Hepatocyte (in vitro differentiated cells): Measurements from ENCODE around the gene SEMA4B. TPM values are rescaled to one million over a fixed set of nuclear protein-coding genes. Genes with fewer than 3 reads are reported as not detected.

Experiments used
- DNase-seq: peaks from one replicate; pipeline ENCODE4 v3.0.0-alpha.2; 2016; ENCODE audit warnings: low spot score
- H2AFZ ChIP-seq: fragments of 200-600 bp; sonication (generic); 2 replicates; pipeline ENCODE4 v1.6.0; 2016; ENCODE audit warnings: antibody characterized with exemption, mild to moderate bottlenecking
- H3K27ac ChIP-seq: fragments of 200-600 bp; sonication (generic); 2 replicates; pipeline ENCODE4 v1.5.1; 2016; ENCODE audit warnings: mild to moderate bottlenecking
- H3K27me3 ChIP-seq: fragments of 200-600 bp; sonication (generic); 2 replicates; pipeline ENCODE4 v1.6.1; 2016
- H3K36me3 ChIP-seq: fragments of 200-600 bp; sonication (generic); replicated peaks from 2 replicates; pipeline ENCODE4 v1.5.1; 2016; ENCODE audit warnings: low read depth; ENCODE audit not compliant: insufficient read depth
- H3K4me1 ChIP-seq: fragments of 200-600 bp; sonication (generic); 2 replicates; pipeline ENCODE4 v1.5.1; 2016; ENCODE audit warnings: mild to moderate bottlenecking, moderate library complexity; ENCODE audit not compliant: insufficient read depth
- H3K4me2 ChIP-seq: fragments of 200-600 bp; sonication (generic); 2 replicates; pipeline ENCODE4 v1.6.0; 2016
- H3K4me3 ChIP-seq: fragments of 200-600 bp; sonication (generic); 2 replicates; pipeline ENCODE4 v1.5.1; 2016; ENCODE audit warnings: mild to moderate bottlenecking
- H3K79me2 ChIP-seq: fragments of 200-600 bp; sonication (generic); 2 replicates; pipeline ENCODE4 v1.6.0; 2017; ENCODE audit warnings: mild to moderate bottlenecking
- H3K9me2 ChIP-seq: fragments of 200-600 bp; sonication (generic); replicated peaks from 2 replicates; pipeline ENCODE4 v1.6.0; 2017; ENCODE audit warnings: mild to moderate bottlenecking; ENCODE audit not compliant: insufficient read depth
- H3K9me3 ChIP-seq: fragments of 200-600 bp; sonication (generic); 2 replicates; pipeline ENCODE4 v1.5.1; 2016; ENCODE audit warnings: low read depth, mild to moderate bottlenecking
- H4K20me1 ChIP-seq: fragments of 200-600 bp; sonication (generic); 2 replicates; pipeline ENCODE4 v1.6.0; 2016; ENCODE audit warnings: mild to moderate bottlenecking; ENCODE audit not compliant: insufficient read depth, poor library complexity, severe bottlenecking
- CTCF ChIP-seq: fragments of 200-600 bp; sonication (generic); IDR thresholded peaks from 2 replicates; pipeline ENCODE4 v1.5.1; 2016; ENCODE audit warnings: antibody characterized with exemption, mild to moderate bottlenecking; ENCODE audit not compliant: poor library complexity
- EZH2 ChIP-seq: fragments of 200-600 bp; sonication (generic); IDR thresholded peaks from 2 replicates; pipeline ENCODE4 v1.6.1; 2016; ENCODE audit warnings: antibody characterized with exemption, mild to moderate bottlenecking, borderline replicate concordance
- EZH2phosphoT487 ChIP-seq: fragments of 200-600 bp; sonication (generic); IDR thresholded peaks from one replicate; pipeline ENCODE4 v1.6.1; 2018; ENCODE audit warnings: antibody characterized with exemption, mild to moderate bottlenecking, low read depth, moderate library complexity; ENCODE audit not compliant: unreplicated experiment, severe bottlenecking
- WGBS: methylation state at CpG from one replicate; pipeline ENCODE4 v1.1.6; 2016; ENCODE audit warnings: low lambda C conversion rate; ENCODE audit errors: missing lambda C conversion rate; 5-methylcytosine and 5-hydroxymethylcytosine counted together
- polyA plus RNA-seq: library from polyadenylated mRNA; unstranded; fragments of >200 nt; fragmentation: Nextera tagmentation; extraction: Ambion mirVana; gene quantifications from 2 replicates; pipeline ENCODE4 v1.2.1, GENCODE V29; 2016
- total RNA-seq: library from RNA; depleted of rRNA; stranded (reverse); fragments of >200 nt; gene quantifications from 2 replicates; pipeline ENCODE4 v1.2.3, GENCODE V29; 2014

The SEMA4B gene
- total and polyA plus RNA-seq, 2 experiments from 2014 or later, result 19.2 to 43.5 TPM

DNA sequence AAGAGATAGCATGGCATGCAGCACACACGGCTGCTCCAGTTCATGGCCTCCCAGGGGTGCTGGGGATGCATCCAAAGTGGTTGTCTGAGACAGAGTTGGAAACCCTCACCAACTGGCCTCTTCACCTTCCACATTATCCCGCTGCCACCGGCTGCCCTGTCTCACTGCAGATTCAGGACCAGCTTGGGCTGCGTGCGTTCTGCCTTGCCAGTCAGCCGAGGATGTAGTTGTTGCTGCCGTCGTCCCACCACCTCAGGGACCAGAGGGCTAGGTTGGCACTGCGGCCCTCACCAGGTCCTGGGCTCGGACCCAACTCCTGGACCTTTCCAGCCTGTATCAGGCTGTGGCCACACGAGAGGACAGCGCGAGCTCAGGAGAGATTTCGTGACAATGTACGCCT lies 27.8 kb downstream of the SEMA4B start:
- H2AFZ ChIP-seq, result no peak overlapping the region
- 97% methylated on average over 15 of the region's 15 CpGs for WGBS
- TF ChIP-seq CTCF (no peak), EZH2phosphoT487 (no peak), EZH2 (no peak)
- no peaks in the 10 kb centered on the region for H3K36me3 ChIP-seq
- DNase-seq, result no peak
- H3K9me2 ChIP-seq, result no peaks in the 10 kb centered on the region
- H3K27me3 ChIP-seq, result no peaks in the 10 kb centered on the region
- H4K20me1 ChIP-seq, result no peaks in the 10 kb centered on the region
- no peaks in the 10 kb centered on the region for H3K9me3 ChIP-seq
- H3K79me2 ChIP-seq, result peaks cover 20% of the 10 kb centered on the region
- no peak overlapping the region for H3K4me3 ChIP-seq
- H3K4me2 ChIP-seq, result no peak overlapping the region
- H3K27ac ChIP-seq, result peak overlapping the region; percentile 75
- peaks cover 23% of the 10 kb centered on the region for H3K4me1 ChIP-seq

DNA sequence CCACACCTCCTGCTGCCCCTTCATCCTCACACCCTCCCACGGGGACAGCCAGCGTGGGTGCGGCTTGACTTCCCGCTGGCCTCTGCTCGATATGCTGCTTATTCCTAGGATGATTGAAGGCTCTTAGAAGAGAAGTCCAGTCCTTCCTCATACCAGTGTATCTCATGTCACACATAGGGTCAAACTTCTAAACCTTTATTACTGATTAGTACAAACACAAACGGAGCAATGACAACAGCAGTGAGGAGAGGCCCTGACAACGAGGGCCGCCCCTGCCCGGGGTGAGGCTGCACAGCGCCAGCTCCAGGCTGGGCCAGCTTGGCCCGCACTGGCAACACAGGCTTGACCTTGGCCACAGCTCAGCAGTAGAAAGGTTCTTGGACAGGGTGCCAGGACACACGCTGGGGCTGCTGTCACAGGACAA lies 29.0 kb downstream of the SEMA4B start:
- Histone ChIP-seq H3K4me2 (peak overlapping the region; percentile 29), H3K9me3 (no peaks in the 10 kb centered on the region), H2AFZ (no peak overlapping the region), H3K79me2 (peaks cover 20% of the 10 kb centered on the region), H3K4me3 (no peak overlapping the region), H4K20me1 (no peaks in the 10 kb centered on the region), H3K27me3 (no peaks in the 10 kb centered on the region), H3K4me1 (peaks cover 23% of the 10 kb centered on the region), H3K27ac (peak overlapping the region; percentile 84), H3K9me2 (no peaks in the 10 kb centered on the region), H3K36me3 (no peaks in the 10 kb centered on the region)
- peak; percentile 66 for DNase-seq
- TF ChIP-seq EZH2phosphoT487, result no peak
- no peak for TF ChIP-seq CTCF
- no peak for TF ChIP-seq EZH2
- WGBS, result 63% methylated on average over 12 of the region's 12 CpGs

DNA sequence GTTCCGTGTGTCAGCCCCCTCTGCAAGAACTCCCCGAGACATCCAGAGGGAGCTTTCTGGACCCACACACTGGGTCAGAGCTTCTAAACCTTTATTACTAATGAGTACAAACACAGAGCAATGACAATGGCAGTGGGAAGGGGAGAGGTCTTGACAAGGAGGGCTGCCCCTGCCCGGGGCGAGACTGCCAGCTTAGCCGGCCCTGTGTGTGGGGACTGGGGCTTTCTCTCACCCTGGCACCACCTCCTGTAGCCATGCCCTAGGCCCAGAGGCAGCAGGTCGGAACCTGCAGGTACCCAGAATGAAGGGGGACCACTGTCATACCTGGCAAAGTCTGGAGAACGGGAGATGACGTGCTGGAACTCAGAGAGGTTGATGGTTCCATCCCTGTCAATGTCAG lies 29.5 kb downstream of the SEMA4B start:
- Histone ChIP-seq H3K4me1 (peaks cover 23% of the 10 kb centered on the region), H3K36me3 (no peaks in the 10 kb centered on the region), H3K9me2 (no peaks in the 10 kb centered on the region), H3K27me3 (no peaks in the 10 kb centered on the region), H4K20me1 (no peaks in the 10 kb centered on the region), H3K4me3 (no peak overlapping the region), H3K9me3 (no peaks in the 10 kb centered on the region), H2AFZ (no peak overlapping the region), H3K27ac (peak overlapping the region; percentile 84), H3K79me2 (peaks cover 20% of the 10 kb centered on the region), H3K4me2 (peak overlapping the region; percentile 29)
- 92% methylated on average over 8 of the region's 8 CpGs for WGBS
- DNase-seq, result no peak
- TF ChIP-seq EZH2phosphoT487, result no peak
- no peak for TF ChIP-seq EZH2
- no peak for TF ChIP-seq CTCF
